ENCODE measurements around the gene CLMN.

CLMN gene

DNA sequence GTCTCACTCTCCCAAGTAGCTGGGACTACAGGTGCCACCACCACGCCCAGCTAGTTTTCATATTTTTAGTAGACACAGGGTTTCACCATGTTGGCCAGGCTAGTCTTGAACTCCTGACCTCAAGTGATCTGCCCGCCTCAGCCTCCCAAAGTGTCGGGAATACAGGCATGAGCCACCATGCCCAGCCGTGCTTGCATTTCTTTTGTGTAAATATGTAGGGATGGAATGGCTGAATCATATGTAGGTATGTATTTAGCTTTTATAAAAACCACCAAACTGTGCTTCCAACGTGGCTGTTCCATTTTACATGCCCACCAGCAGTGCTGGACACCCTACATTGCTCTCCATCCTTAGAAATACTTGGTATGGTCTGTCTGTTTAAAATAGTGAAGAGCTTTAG, 32.8 kb upstream of the CLMN start:
- DNase-seq (ENCODE audit: low read depth): no peak
- no peak for TF ChIP-seq CTCF (conservative IDR thresholded peaks at IDR 0.05; ENCODE audit: low read depth, low read length)

DNA sequence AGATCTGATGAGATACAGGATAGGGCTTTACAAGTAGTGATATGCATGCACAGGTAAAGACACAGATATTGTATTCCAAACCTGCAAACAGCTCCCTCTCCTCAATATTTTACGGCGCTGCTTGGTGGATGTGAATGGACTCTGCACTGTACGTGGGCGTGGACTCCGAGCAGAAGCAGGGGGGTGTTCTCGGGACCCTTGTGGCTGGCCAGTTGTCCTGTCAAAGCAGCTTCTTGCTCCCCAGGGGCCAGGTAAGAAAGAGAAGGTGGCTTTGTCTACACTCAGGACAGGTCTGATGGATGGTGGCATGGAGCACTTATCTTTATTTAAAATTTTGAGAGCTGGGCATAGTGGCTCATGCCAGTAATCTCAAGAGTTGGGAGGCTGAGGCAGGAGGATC, 29.5 kb upstream of the CLMN start:
- DNase-seq (ENCODE audit: low read depth): no peak
- no peak for TF ChIP-seq CTCF (conservative IDR thresholded peaks at IDR 0.05; ENCODE audit: low read depth, low read length)

More for the DNA sequence above, 32.8 kb upstream of the CLMN start:
- H3K4me3 ChIP-seq (ENCODE audit: low read length): no peak overlapping the region

GRCh38 chr14:95348395-95349080, 28.8 kb upstream of the CLMN start:
- no peak overlapping the region for H3K4me3 ChIP-seq (ENCODE audit: low read length)
- TF ChIP-seq CTCF (conservative IDR thresholded peaks at IDR 0.05; ENCODE audit: low read depth, low read length): no peak
- DNase-seq (ENCODE audit: low read depth): no peak

More for the DNA sequence above, 29.5 kb upstream of the CLMN start:
- no peak overlapping the region for H3K4me3 ChIP-seq (ENCODE audit: low read length)

DNA sequence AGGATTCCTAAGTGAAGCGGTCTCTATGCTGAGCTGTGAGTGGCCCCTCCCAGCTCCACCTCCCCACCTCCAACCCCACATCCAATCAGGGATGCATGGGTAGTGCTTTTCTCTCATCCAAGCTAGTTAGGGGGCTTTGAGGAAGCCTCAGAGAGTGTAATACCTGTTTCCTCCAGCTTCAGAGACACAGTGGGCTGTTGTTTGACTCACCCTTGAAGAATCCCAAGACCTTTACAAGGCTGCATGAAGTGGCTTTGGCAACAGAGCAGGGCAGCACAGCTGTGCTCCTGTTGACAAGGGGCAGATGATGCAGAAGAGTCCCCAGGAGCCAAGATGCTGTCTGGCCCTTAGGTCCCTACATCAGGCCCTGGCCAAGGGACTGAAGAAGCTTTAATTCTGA, 27.1 kb upstream of the CLMN start:
- TF ChIP-seq CTCF (conservative IDR thresholded peaks at IDR 0.05; ENCODE audit: low read depth, low read length): no peak
- no peak overlapping the region for H3K4me3 ChIP-seq (ENCODE audit: low read length)
- no peak for DNase-seq (ENCODE audit: low read depth)

DNA sequence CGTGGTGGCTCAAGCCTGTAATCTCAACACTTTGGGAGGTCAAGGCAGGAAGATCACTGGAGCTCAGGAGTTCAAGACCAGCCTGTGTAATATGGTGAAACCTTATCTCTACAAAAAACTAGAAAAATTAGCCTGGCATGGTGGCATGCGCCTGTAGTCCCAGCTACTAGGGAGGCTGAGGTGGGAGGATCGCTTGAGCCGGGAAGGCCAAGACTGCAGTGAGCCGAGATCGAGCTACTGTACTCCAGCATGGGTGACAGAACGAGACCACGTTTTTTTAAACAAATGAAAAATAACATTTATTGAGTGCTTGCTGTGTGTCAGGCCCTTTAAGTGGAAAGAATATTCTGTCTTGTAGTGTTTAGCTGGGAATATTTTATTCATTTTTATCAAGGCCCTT, 26.6 kb upstream of the CLMN start:
- TF ChIP-seq CTCF (conservative IDR thresholded peaks at IDR 0.05; ENCODE audit: low read depth, low read length): no peak
- H3K4me3 ChIP-seq (ENCODE audit: low read length): no peak overlapping the region
- no peak for DNase-seq (ENCODE audit: low read depth)

DNA sequence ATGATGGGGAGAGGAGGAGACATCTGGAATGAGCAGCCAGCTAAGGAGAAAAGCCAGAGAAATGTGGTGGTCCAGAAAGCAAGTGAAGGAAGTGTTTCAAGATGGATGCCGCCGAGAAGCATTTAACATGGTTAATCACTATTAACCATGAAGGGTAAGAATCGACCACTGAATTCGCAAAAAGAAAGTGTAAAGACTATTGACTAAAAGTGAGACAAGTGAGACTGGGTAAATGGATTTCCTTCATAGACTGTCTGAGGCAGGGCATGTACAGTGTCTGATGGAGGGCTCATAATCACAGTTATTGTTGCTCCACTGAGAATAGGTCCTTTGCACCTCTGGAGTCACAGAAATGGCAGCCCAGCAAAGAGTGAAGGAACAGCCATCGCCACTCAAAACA, 25.3 kb upstream of the CLMN start:
- no peak for TF ChIP-seq CTCF (conservative IDR thresholded peaks at IDR 0.05; ENCODE audit: low read depth, low read length)
- H3K4me3 ChIP-seq (ENCODE audit: low read length): no peak overlapping the region
- DNase-seq (ENCODE audit: low read depth): no peak

DNA sequence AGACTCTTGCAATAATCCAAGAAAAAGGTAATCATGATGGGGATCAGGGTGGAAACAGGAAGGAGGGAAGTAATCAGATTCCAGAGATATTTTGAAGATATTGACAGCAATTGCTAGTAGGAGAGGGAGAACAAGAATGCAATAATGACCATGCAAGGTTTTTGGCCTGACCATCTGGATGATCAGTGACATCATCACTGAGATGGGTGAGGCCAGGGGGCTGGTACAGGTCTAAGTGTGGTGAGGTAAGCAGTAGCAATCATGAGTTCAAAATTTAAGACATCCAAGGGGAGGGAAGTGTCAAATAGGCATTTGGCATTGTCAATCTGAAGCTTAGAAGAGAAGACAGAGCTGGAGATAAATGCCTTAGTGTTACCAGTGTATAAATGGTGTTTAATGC, 24.8 kb upstream of the CLMN start:
- no peak overlapping the region for H3K4me3 ChIP-seq (ENCODE audit: low read length)
- no peak for TF ChIP-seq CTCF (conservative IDR thresholded peaks at IDR 0.05; ENCODE audit: low read depth, low read length)
- no peak for DNase-seq (ENCODE audit: low read depth)
